Endothelial cell of hepatic sinusoid (primary cell): ENCODE results near the gene CTR9.

Source experiments
- in situ Hi-C: cut with HindIII; loops from 2 replicates; pipeline ENCODE4 v1.10.0; 2017; ENCODE audit warnings: low sequenced_read_pairs

The CTR9 gene

GRCh38 chr11:10777806-10778205, 26.8 kb downstream of the CTR9 start:
- in situ Hi-C loops: no loop called here

GRCh38 chr11:10778217-10778970, 27.3 kb downstream of the CTR9 start:
- in situ Hi-C loops: no loop called here

- in situ Hi-C loops: no loop called here
Observed at GRCh38 chr11:10779086-10779485, 28.0 kb downstream of the CTR9 start.

- in situ Hi-C loops: no loop called here
Observed at GRCh38 chr11:10780040-10780439, 29.0 kb downstream of the CTR9 start.

- in situ Hi-C loops: no loop called here
Observed at GRCh38 chr11:10784232-10785145, 33.4 kb downstream of the CTR9 start.

- in situ Hi-C loops: no loop called here
Observed at GRCh38 chr11:10785146-10785474, 34.1 kb downstream of the CTR9 start.

- in situ Hi-C loops: no loop called here
Observed at GRCh38 chr11:10786451-10786850, 35.4 kb downstream of the CTR9 start.

GRCh38 chr11:10792385-10793068, 41.5 kb downstream of the CTR9 start:
- in situ Hi-C loops: no loop called here

- in situ Hi-C loops: no loop called here
Observed at GRCh38 chr11:10793470-10794255, 42.6 kb downstream of the CTR9 start.

GRCh38 chr11:10796191-10796590, 45.1 kb downstream of the CTR9 start:
- in situ Hi-C loops: loop anchor here (5.0 kb wide), 1 partner anchor 231 kb away; no protein-coding TSS in a partner anchor

GRCh38 chr11:10797001-10797400, 46.0 kb downstream of the CTR9 start:
- in situ Hi-C loops: loop anchor here (5.0 kb wide), 1 partner anchor 230 kb away; no protein-coding TSS in a partner anchor

- in situ Hi-C loops: loop anchor here (5.0 kb wide), 1 partner anchor 230 kb away; no protein-coding TSS in a partner anchor
Observed at GRCh38 chr11:10797531-10797930, 46.5 kb downstream of the CTR9 start.

- in situ Hi-C loops: loop anchor here (5.0 kb wide), 1 partner anchor 229 kb away; no protein-coding TSS in a partner anchor
Observed at GRCh38 chr11:10798330-10798928, 47.4 kb downstream of the CTR9 start.

GRCh38 chr11:10800292-10800691, 49.2 kb downstream of the CTR9 start:
- in situ Hi-C loops: no loop called here

- in situ Hi-C loops: no loop called here
Observed at GRCh38 chr11:10803676-10804075, 52.6 kb downstream of the CTR9 start.

- in situ Hi-C loops: no loop called here
Observed at GRCh38 chr11:10805741-10806140, 54.7 kb downstream of the CTR9 start.

GRCh38 chr11:10806206-10806605, 55.2 kb downstream of the CTR9 start:
- in situ Hi-C loops: no loop called here

- in situ Hi-C loops: no loop called here
Observed at GRCh38 chr11:10807493-10808234, 56.6 kb downstream of the CTR9 start.

- in situ Hi-C loops: no loop called here
Observed at GRCh38 chr11:10808235-10808552, 57.1 kb downstream of the CTR9 start.
